Measurements from ENCODE around the gene CPNE6.

GRCh38 chr14:24071144-24071697 is at the start of gene CPNE6:
- no peak for TF ChIP-seq SIN3A (conservative IDR thresholded peaks at IDR 0.05 in 1 of 2, IDR thresholded peaks at IDR 0.05 in 1 of 2; ENCODE audit: low read depth in 1 of 2, low read length in 2 of 2)
- no peak for TF ChIP-seq POLR2A (IDR thresholded peaks at IDR 0.05; ENCODE audit: control extremely low read depth in 1 of 2, low read depth in 2 of 2, low read length in 2 of 2)
- TF ChIP-seq CTCF (IDR thresholded peaks at IDR 0.05; ENCODE audit: control extremely low read depth in 1 of 3, insufficient read depth in 1 of 3, low read depth in 1 of 3, low read length in 3 of 3) = no peak
- no peak for TF ChIP-seq CREB1 (IDR thresholded peaks at IDR 0.05)
- TF ChIP-seq GABPA (IDR thresholded peaks at IDR 0.05; ENCODE audit: borderline replicate concordance, insufficient read depth, low read length) = no peak

Data from H1 (cell line).